HG02610 (cell line): ENCODE measurements around the gene NKX3-2.

ENCODE experiments used
- ATAC-seq: cut with Tn5 transposase; IDR thresholded peaks from one replicate; pipeline ENCODE4 v1.9.1; 2021; ENCODE audit warnings: mild to moderate bottlenecking, moderate library complexity; ENCODE audit not compliant: unreplicated experiment

NKX3-2 gene

GRCh38 chr4:13515268-13515667, 29.0 kb downstream of the NKX3-2 start:
- no peak for ATAC-seq

GRCh38 chr4:13514722-13515121, 29.6 kb downstream of the NKX3-2 start:
- ATAC-seq: no peak

GRCh38 chr4:13511101-13511500, 33.2 kb downstream of the NKX3-2 start:
- ATAC-seq: no peak

GRCh38 chr4:13509442-13509841, 34.9 kb downstream of the NKX3-2 start:
- ATAC-seq: no peak

- ATAC-seq: no peak
Observed at GRCh38 chr4:13504374-13504773, 39.9 kb downstream of the NKX3-2 start.

- ATAC-seq: no peak
Observed at GRCh38 chr4:13498469-13498868, 45.8 kb downstream of the NKX3-2 start.

- no peak for ATAC-seq
Observed at GRCh38 chr4:13496605-13497004, 47.7 kb downstream of the NKX3-2 start.

- ATAC-seq: no peak
Observed at GRCh38 chr4:13495753-13496152, 48.6 kb downstream of the NKX3-2 start.

- no peak for ATAC-seq
Observed at GRCh38 chr4:13493793-13494192, 50.5 kb downstream of the NKX3-2 start.

- no peak for ATAC-seq
Observed at GRCh38 chr4:13492747-13493146, 51.6 kb downstream of the NKX3-2 start.
